Effector memory CD4-positive, alpha-beta T cell (primary cell): Measurements from ENCODE around the gene CDCA4.

Source experiments
- DNase-seq, 3 donors: peaks; one replicate each; pipeline ENCODE4 v3.0.0-alpha.2; 2020
- H3K27ac ChIP-seq: 2 replicates; pipeline ENCODE4 v1.7.0; 2013; ENCODE audit warnings: mild to moderate bottlenecking, low read length, moderate library complexity; ENCODE audit not compliant: insufficient read depth, poor library complexity, severe bottlenecking
- H3K27me3 ChIP-seq: replicated peaks from 2 replicates; pipeline ENCODE4 v1.7.0; 2013; ENCODE audit warnings: mild to moderate bottlenecking, low read length; ENCODE audit not compliant: insufficient read depth, control insufficient read depth, poor library complexity, severe bottlenecking
- H3K36me3 ChIP-seq: 2 replicates; pipeline ENCODE4 v1.7.0; 2013; ENCODE audit warnings: mild to moderate bottlenecking, low read length, moderate library complexity; ENCODE audit not compliant: control insufficient read depth, insufficient read depth
- H3K4me1 ChIP-seq: 2 replicates; pipeline ENCODE4 v1.7.0; 2013; ENCODE audit warnings: low read length, mild to moderate bottlenecking; ENCODE audit not compliant: control insufficient read depth, insufficient read depth, poor library complexity, severe bottlenecking
- H3K4me3 ChIP-seq: 2 replicates; pipeline ENCODE4 v1.7.0; 2013; ENCODE audit warnings: low read length, low read depth, mild to moderate bottlenecking; ENCODE audit not compliant: insufficient read depth, poor library complexity, severe bottlenecking
- H3K9me3 ChIP-seq: 2 replicates; pipeline ENCODE4 v1.7.0; 2013; ENCODE audit warnings: mild to moderate bottlenecking, low read length, moderate library complexity; ENCODE audit not compliant: control insufficient read depth

The CDCA4 gene

DNA sequence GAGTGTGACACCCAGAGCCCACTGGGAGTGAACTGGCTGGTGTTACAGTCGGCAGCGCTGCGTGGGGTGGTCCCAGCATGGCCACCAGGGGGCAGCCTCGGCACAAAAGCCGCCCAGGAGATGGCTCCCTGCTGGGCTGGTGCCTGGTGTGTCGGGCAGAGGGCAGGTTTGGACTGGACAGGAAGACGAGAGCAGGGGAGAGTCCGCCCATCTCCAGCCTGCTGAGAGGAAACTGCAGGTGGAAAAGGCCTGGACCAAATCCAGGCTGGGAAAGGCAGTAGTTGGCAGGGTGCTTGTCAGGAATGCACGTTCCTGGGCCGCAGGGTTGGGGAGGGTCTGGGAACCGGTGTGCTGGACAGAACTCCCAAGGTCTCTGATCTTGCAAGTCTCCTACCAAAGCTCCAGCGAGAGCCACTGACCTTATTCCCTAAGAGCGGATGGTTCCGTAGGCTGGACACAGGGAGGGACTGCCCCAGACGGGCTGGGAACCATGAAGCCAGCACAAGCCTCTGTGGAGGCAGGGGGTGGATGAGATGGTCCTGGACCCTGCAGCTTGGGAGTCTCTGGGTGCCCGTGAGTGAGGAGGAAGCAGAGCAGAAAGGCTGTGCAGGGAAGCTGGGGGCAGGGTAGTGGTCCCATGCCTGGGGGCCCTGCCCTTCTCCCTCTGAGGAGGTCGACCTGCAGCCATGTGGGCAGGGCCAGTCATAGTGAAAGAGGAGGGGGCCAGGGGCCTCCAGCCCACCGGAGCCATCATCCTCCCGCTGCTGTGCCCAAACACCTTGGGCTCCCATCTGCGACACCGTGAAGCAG, 44.5 kb downstream of the CDCA4 start:
- Histone ChIP-seq H3K4me1 (peaks cover 13% of the 10 kb centered on the region), H3K4me3 (no peak overlapping the region)

DNA sequence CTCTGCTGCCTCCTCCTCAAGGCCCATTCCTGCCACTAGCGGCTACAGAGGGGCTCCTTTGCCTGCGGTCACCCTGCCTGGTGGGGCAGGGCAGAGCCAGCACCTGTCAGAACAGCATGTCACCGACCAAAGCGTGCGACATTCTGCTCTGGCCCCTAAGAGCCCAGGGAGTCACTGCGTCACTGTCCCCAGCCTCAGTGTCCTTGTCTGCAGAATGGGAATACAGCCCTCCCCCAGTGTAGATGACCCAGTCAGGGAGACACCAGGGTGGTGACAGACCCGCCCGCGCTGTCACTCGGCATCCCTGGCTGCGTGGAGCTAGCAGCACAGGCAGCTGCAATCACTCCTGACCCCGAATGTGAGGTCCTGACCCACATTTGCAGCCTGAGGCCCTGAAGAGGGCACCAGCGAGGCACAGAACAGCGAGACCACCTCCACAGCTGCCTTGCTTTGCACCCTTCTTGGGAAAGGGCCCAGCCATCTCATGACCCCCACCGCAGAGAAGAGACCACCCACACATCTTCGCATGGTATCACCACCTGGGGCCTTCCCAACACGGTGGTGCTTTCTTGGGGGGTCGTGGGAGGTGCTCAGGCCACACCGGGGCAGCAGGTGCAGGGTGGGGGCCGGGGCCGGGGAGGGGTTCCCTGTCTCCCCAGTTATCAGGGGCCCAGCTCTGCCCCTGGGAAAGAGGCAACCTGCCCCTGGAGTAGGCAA, 45.2 kb downstream of the CDCA4 start:
- peaks cover 18% of the 10 kb centered on the region for H3K27me3 ChIP-seq
- H3K4me3 ChIP-seq, result no peak overlapping the region
- DNase-seq, result no peak
- H3K27ac ChIP-seq, result no peak overlapping the region
- peaks cover 13% of the 10 kb centered on the region for H3K4me1 ChIP-seq
- no peaks in the 10 kb centered on the region for H3K9me3 ChIP-seq
- no peaks in the 10 kb centered on the region for H3K36me3 ChIP-seq

More for the DNA sequence above, 44.5 kb downstream of the CDCA4 start:
- Histone ChIP-seq H3K27me3 (peaks cover 18% of the 10 kb centered on the region), H3K9me3 (no peaks in the 10 kb centered on the region), H3K27ac (no peak overlapping the region), H3K36me3 (no peaks in the 10 kb centered on the region)
- peak; percentile 71 to 78 (median 76) for DNase-seq

DNA sequence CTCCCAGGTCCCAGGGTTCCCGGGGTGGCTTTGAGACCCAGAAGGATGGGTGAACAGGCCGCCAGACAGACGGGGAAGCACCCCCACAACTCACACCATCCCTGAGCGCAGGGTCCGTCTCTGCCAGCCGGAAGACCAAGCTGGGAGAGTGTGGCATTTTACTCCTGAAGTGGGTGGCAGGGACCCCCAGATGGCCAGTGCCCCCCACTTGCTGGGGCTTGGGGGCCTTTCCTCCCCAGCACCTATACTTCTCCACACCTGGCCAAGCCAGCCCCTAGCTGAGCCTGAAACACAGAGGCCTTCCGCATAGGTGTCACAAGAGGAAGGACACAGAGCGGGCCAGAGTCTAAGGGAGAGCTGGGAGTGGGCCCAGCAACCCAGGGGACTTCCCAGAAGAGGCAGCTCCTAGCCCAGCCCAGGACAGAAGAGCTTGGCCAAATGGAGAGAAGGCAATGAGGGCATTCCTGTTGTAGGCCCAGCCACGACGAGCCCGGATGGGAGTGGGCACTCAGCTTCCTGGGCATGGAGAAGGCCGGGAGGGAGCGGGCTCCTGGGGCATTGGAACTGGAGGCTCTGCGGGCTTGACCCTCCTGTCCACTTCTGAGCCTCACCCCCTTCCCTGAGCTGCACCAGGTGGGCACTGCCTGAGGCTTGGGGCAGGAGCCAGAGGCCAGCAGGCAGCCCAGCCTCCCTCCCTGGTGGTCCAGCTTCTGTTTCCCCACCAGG, 46.1 kb downstream of the CDCA4 start:
- Histone ChIP-seq H3K4me1 (peaks cover 13% of the 10 kb centered on the region), H3K9me3 (no peaks in the 10 kb centered on the region), H3K27ac (no peak overlapping the region), H3K27me3 (peaks cover 18% of the 10 kb centered on the region), H3K4me3 (no peak overlapping the region), H3K36me3 (no peaks in the 10 kb centered on the region)
- DNase-seq, result no peak

DNA sequence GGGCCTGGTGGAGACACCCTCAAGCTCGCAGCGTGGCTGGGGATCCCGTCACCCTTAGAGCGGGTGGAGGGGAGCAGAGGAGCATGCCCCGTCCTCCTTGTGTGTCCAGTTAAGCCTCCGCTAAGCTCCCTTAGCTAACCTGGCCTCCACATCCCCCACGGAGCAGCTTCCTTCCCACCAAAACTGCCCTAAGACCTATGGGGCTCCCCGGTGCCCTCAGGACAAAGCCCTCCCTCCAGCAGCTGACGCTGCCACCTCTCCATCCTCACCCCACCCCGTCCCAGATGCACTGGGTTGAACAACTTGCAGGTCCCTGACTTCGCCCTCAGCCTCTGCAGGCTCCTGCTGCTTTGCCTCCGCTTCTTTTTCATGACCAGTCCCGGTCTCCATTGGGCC, 46.7 kb downstream of the CDCA4 start:
- Histone ChIP-seq H3K4me3 (no peak overlapping the region), H3K27ac (no peak overlapping the region), H3K36me3 (no peaks in the 10 kb centered on the region), H3K27me3 (peaks cover 21% of the 10 kb centered on the region), H3K4me1 (peaks cover 13% of the 10 kb centered on the region), H3K9me3 (no peaks in the 10 kb centered on the region)
- DNase-seq, result no peak

DNA sequence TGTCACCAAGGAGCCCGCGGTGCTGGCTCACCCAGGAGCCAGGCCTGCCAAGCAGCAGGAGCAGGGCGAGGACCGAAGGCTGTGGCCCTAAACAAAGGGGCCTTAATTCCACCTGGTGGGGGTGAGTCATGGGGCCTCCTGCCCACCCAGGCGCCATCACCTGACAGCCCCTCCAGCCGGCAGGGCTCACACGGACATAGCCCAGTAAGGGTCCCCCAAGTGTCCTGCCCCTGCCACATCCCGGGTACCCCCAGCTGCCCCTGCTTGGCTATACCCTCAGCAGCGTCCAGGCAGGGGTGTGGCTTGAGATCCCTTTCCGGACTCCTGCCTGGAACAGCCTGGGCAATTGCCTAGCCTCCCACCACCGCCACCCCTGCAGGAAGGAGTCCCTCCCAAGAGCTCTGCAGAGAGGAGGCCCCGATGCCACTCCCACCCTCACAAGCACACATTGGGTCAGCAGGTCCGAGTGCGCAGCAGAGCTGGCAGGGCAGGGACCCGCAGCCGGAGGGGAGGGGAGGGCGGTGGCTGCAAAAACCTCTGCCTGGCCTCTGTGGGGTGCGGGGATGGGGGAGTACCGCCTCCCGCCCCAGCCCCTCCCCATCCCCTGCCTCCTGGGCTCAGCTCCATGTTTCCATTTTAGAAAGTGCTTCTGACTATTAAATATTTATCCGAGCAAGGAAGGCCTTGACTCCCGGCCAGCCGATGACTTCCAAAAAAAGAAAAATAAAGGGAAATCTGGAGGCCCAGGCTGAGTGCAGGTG, 47.3 kb downstream of the CDCA4 start:
- Histone ChIP-seq H3K4me3 (no peak overlapping the region), H3K36me3 (no peaks in the 10 kb centered on the region), H3K27me3 (peaks cover 20% of the 10 kb centered on the region), H3K9me3 (no peaks in the 10 kb centered on the region), H3K4me1 (peaks cover 8% of the 10 kb centered on the region), H3K27ac (no peak overlapping the region)
- DNase-seq, result no peak

DNA sequence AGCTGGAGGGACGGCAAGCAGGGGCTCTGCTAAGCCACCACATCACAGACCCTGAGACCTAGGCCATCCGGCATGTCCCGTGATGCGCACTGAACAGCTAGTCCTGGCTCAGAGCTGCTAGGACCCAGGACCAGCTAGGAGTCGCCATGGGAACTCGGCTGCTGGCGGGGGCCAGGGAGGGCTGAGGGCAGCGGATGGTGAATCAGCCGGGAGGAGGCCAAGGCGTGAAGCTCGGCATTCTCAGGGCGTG, 47.8 kb downstream of the CDCA4 start:
- no peak overlapping the region for H3K27ac ChIP-seq
- H3K27me3 ChIP-seq, result peaks cover 20% of the 10 kb centered on the region
- no peak for DNase-seq
- H3K9me3 ChIP-seq, result no peaks in the 10 kb centered on the region
- peaks cover 6% of the 10 kb centered on the region for H3K4me1 ChIP-seq
- H3K4me3 ChIP-seq, result no peak overlapping the region
- no peaks in the 10 kb centered on the region for H3K36me3 ChIP-seq

DNA sequence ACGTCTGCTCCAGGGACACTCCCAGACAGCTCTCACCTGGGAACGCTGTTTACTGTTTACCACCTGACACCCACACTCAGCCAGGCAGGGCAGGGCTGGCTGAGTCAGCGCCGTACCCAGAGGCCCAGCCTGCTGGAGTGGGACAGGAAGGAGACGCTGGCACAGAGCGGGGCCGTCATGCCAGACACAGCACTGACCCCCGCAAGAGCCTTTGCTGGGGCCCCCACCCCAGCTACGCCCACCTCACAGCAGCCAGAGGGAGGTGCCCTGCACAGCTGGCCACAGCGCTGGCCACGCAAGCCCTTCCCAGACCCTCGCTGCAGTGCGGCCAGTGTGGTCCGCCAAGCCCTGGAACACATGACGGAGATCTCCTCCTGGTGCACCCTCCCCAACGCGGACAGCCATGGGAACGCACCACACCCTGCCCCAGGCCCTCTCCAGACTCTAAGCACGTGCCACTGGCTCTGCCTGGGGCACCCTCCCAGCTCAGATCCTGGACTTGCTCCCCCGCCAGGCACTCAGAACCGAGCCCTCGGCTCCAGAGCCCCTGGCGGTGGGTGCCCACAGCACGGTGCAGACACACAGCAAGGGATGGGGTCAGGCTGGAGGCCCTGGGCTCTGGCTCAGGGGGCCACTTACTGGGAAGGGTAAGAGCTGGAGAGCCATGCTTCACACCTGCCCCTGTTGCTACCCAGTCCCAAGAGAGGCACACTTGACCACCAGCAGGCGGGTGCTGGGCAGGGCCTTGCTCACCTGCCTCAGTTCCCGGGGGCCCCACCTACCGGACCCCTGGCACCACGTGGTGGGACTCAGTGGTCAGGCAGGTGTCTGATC, 48.4 kb downstream of the CDCA4 start:
- peaks cover 26% of the 10 kb centered on the region for H3K27me3 ChIP-seq
- H3K9me3 ChIP-seq, result no peaks in the 10 kb centered on the region
- DNase-seq, result no peak
- H3K27ac ChIP-seq, result no peak overlapping the region
- H3K36me3 ChIP-seq, result no peaks in the 10 kb centered on the region
- H3K4me3 ChIP-seq, result no peak overlapping the region
- peaks cover 2% of the 10 kb centered on the region for H3K4me1 ChIP-seq

DNA sequence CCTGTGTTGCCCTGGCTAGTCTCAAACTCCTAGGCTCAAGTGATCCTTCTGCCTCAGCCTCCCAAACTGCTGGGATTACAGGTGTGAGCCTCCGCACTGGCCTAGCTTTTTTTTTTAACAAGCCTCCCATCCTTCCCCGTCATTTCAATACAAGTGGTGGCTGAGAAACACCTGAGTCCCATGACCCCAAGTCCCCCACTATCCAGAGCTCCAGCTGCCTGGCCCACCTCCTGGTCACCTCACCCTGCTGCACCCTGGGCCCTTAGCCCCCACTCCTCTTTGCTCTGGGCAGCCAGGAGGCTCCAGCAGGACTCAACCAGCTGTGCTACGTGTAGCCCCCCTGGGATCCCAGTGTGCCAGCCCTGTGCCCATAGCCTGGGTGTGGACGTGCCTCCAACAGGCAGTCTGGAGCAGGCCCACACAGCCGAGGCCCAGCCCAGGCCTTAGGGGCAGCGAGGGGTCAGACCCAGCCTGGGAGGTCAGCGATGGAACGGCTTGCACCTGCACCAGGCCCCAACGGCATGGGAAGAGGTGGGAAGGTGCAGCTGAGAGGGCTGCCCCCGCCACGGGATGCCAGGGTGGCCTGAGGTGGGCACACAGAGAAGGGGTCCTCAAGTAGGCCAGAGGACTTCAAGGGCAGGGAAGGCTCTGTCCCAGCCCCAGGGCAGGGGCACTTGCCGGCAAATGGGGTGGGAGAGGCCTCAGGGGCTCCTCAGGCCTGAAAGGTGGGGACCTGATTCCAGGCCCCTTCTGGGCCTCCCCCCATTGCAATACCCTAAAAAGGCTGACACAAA, 49.2 kb downstream of the CDCA4 start:
- Histone ChIP-seq H3K27ac (no peak overlapping the region), H3K9me3 (no peaks in the 10 kb centered on the region), H3K27me3 (peaks cover 26% of the 10 kb centered on the region), H3K4me3 (no peak overlapping the region), H3K4me1 (peaks cover 2% of the 10 kb centered on the region), H3K36me3 (no peaks in the 10 kb centered on the region)
- DNase-seq, result no peak
